GM12878 (cell line): ENCODE results near the gene PPOX. TPM values are rescaled to one million over a fixed set of nuclear protein-coding genes. Genes with fewer than 3 reads are reported as not detected.

Source experiments
- ATAC-seq: fragments of 200-7000 bp; cut with Tn5 transposase; 3 replicates; pipeline ENCODE4 v1.9.1; 2020; ENCODE audit warnings: mild to moderate bottlenecking, moderate library complexity
- BruUV-seq: library from RNA; stranded (reverse); fragments of 400-500 nt; replicated peaks from 2 replicates; lab custom pipeline; 2021; lab: Mats Ljungman, UMichigan
- CTCF ChIA-PET: fragments of 300-600 bp; sonication (Branson Sonifier 250); formaldehyde crosslinking; extraction: SDS; loops from one replicate; lab custom pipeline; 2021; ENCODE audit warnings: inconsistent platforms; lab: Yijun Ruan, JAX
- POLR2A ChIA-PET: fragments of 350-600 bp; formaldehyde crosslinking; extraction: SDS; loops from one replicate; lab custom pipeline; 2021; ENCODE audit warnings: inconsistent platforms; lab: Charles Lee
- RAD21 ChIA-PET: fragments of 300-600 bp; sonication (Branson Sonifier 250); formaldehyde crosslinking; loops from one replicate; lab custom pipeline; 2023; ENCODE audit warnings: antibody characterized with exemption; ENCODE audit not compliant: unreplicated experiment; lab: Charles Lee
- SMC1A ChIA-PET: fragments of 300-600 bp; sonication (Branson Sonifier 250); formaldehyde crosslinking; loops from one replicate; lab custom pipeline; 2023; ENCODE audit not compliant: unreplicated experiment, uncharacterized antibody; lab: Charles Lee
- DNase-seq: peaks from one replicate; pipeline ENCODE4 v3.0.0-alpha.2; 2011; ENCODE audit warnings: low read depth, low spot score
- FAIRE-seq: peaks from 3 replicates; lab custom pipeline; 2011; peaks lifted over from hg19 to GRCh38; lab: Jason Lieb, UNC
- H2AFZ ChIP-seq: 2 replicates; pipeline ENCODE4 v1.6.0; 2011; ENCODE audit warnings: low read depth, low read length, control low read depth; ENCODE audit not compliant: control insufficient read depth
- H3K27ac ChIP-seq: 2 replicates; pipeline ENCODE4 v1.5.1; 2011; ENCODE audit warnings: control low read depth; ENCODE audit not compliant: control insufficient read depth, insufficient read depth
- H3K27me3 ChIP-seq, 2 experiments: replicated peaks in 1 of 2; 2 replicates each; pipeline versions ENCODE4 v1.6.0 to v1.6.1; 2011; ENCODE audit warnings: low read length in 1 of 2; ENCODE audit not compliant: control insufficient read depth in 2 of 2, insufficient read depth in 2 of 2
- H3K36me3 ChIP-seq, 2 experiments: 2 replicates each; pipeline ENCODE4 v1.5.1; 2011; ENCODE audit warnings: low read length in 1 of 2; ENCODE audit not compliant: control insufficient read depth in 2 of 2, insufficient read depth in 2 of 2
- H3K4me1 ChIP-seq: 2 replicates; pipeline ENCODE4 v1.6.1; 2011; ENCODE audit warnings: mild to moderate bottlenecking, low read length, moderate library complexity, mixed read lengths; ENCODE audit not compliant: control insufficient read depth, insufficient read depth
- H3K4me2 ChIP-seq: 2 replicates; pipeline ENCODE4 v1.6.0; 2011; ENCODE audit warnings: control low read depth; ENCODE audit not compliant: control insufficient read depth, insufficient read depth
- H3K4me3 ChIP-seq: fragments of 200-600 bp; sonication (generic); 2 replicates; pipeline ENCODE4 v1.5.1; 2016
- H3K79me2 ChIP-seq: 2 replicates; pipeline ENCODE4 v1.6.0; 2011; ENCODE audit warnings: low read length; ENCODE audit not compliant: control insufficient read depth, insufficient read depth
- H3K9ac ChIP-seq: 2 replicates; pipeline ENCODE4 v1.8.0; 2011; ENCODE audit warnings: low read length, control low read depth, mixed read lengths; ENCODE audit not compliant: control insufficient read depth, insufficient read depth
- H3K9me3 ChIP-seq: replicated peaks from 3 replicates; pipeline ENCODE4 v1.5.1; 2011; ENCODE audit warnings: mild to moderate bottlenecking, low read length; ENCODE audit not compliant: control insufficient read depth, insufficient read depth
- H4K20me1 ChIP-seq: 2 replicates; pipeline ENCODE4 v1.6.0; 2011; ENCODE audit not compliant: control insufficient read depth, insufficient read depth
- BACH1 ChIP-seq: fragments of 450-650 bp; IDR thresholded peaks from 2 replicates; pipeline ENCODE4 v1.6.1; 2017; ENCODE audit warnings: mild to moderate bottlenecking, borderline replicate concordance
- BCL11A ChIP-seq: IDR thresholded peaks from 2 replicates; pipeline ENCODE4 v1.6.1; 2011; ENCODE audit warnings: low read depth, low read length
- CHD1 ChIP-seq: IDR thresholded peaks from 2 replicates; pipeline ENCODE4 v1.6.1; 2012; ENCODE audit warnings: low read depth, low read length, improper control_type of control experiment
- CREM ChIP-seq: IDR thresholded peaks from 2 replicates; pipeline ENCODE4 v1.6.1; 2014; ENCODE audit warnings: antibody characterized with exemption, low read depth
- CTCF ChIP-seq, 3 experiments: IDR thresholded peaks in 2 of 3; conservative IDR thresholded peaks in 1 of 3; 2 replicates each; pipeline ENCODE4 v1.5.1; 2011; ENCODE audit warnings: low read depth in 3 of 3, low read length in 3 of 3, mild to moderate bottlenecking in 3 of 3, control low read depth in 2 of 3, moderate library complexity in 2 of 3, inconsistent platforms in 1 of 3, mixed read lengths in 1 of 3; ENCODE audit not compliant: control insufficient read depth in 2 of 3, insufficient read depth in 1 of 3; ENCODE audit errors: extremely low read depth in 1 of 3
- HDAC2 ChIP-seq: fragments of 200-600 bp; sonication (generic); IDR thresholded peaks from 2 replicates; pipeline ENCODE4 v1.6.1; 2017
- HDGF ChIP-seq: fragments of 450-650 bp; IDR thresholded peaks from 2 replicates; pipeline ENCODE4 v1.6.1; 2016; ENCODE audit warnings: antibody characterized with exemption
- POLR2A ChIP-seq: IDR thresholded peaks from 2 replicates; pipeline ENCODE4 v1.6.1; 2011; ENCODE audit warnings: low read depth, mild to moderate bottlenecking, low read length
- RB1 ChIP-seq: fragments of 450-650 bp; formaldehyde crosslinking; IDR thresholded peaks from 2 replicates; pipeline ENCODE4 v1.6.1; 2017; ENCODE audit warnings: mild to moderate bottlenecking, borderline replicate concordance
- SMC3 ChIP-seq: IDR thresholded peaks from 2 replicates; pipeline ENCODE4 v1.6.1; 2011; ENCODE audit warnings: low read length, improper control_type of control experiment, borderline replicate concordance
- SREBF2 ChIP-seq: IDR thresholded peaks from 2 replicates; pipeline ENCODE4 v1.6.1; 2012; ENCODE audit warnings: mild to moderate bottlenecking, low read length
- SUZ12 ChIP-seq: fragments of 200-600 bp; sonication (generic); IDR thresholded peaks from one replicate; pipeline ENCODE4 v1.6.1; 2018; ENCODE audit warnings: antibody characterized with exemption, mild to moderate bottlenecking; ENCODE audit not compliant: unreplicated experiment
- TARDBP ChIP-seq: IDR thresholded peaks from 2 replicates; pipeline ENCODE4 v1.6.1; 2016; ENCODE audit warnings: borderline replicate concordance
- TCF3 ChIP-seq: IDR thresholded peaks from 2 replicates; pipeline ENCODE4 v1.6.1; 2012; ENCODE audit warnings: low read depth, mild to moderate bottlenecking, low read length, borderline replicate concordance; ENCODE audit not compliant: insufficient read depth
- USF1 ChIP-seq: IDR thresholded peaks from 2 replicates; pipeline ENCODE4 v1.6.1; 2011; ENCODE audit warnings: borderline replicate concordance, low read depth, mild to moderate bottlenecking, moderate library complexity, mixed read lengths, low read length; ENCODE audit not compliant: insufficient read depth; ENCODE audit errors: extremely low read length
- WGBS: methylation state at CpG from one replicate; pipeline ENCODE4 v1.1.6; 2016; ENCODE audit warnings: low lambda C conversion rate; ENCODE audit not compliant: insufficient replicate concordance, insufficient coverage; ENCODE audit errors: missing lambda C conversion rate; 5-methylcytosine and 5-hydroxymethylcytosine counted together
- in situ Hi-C: fragments of 300-500 bp; cut with MboI; formaldehyde crosslinking; loops from 9 replicates; pipeline ENCODE4 v1.14.3; 2018; ENCODE audit warnings: mixed read lengths
- intact Hi-C: fragments of 100-400 bp; cut with micrococcal nuclease; formaldehyde crosslinking; loops from one replicate; pipeline ENCODE4 v1.14.2; 2022; ENCODE audit not compliant: unreplicated experiment
- polyA plus RNA-seq, 11 experiments: library from polyadenylated mRNA; depleted of rRNA in 4 of 11; unstranded in 6 of 11; stranded (reverse) in 5 of 11; fragments of >200 nt; fragmentation: Nextera tagmentation in 4 of 11; fragmentation: Illumina TruSeq in 1 of 11; extraction: Ambion mirVana in 4 of 11; extraction: Trizol in 1 of 11; gene quantifications; 1 replicate in 1 of 11; 2 replicates in 10 of 11; pipeline versions ENCODE4 v1.2.1 to v1.2.3, GENCODE V29; 2011 to 2016; ENCODE audit warnings: inconsistent platforms in 2 of 11, missing spikeins in 2 of 11, low read depth in 1 of 11
- total RNA-seq, 4 experiments: library from RNA; depleted of rRNA in 3 of 4; stranded (reverse); fragments of >200 nt in 3 of 4; fragmentation: Illumina TruSeq in 1 of 4; extraction: Trizol in 1 of 4; gene quantifications; 2 replicates each; pipeline versions ENCODE4 v1.2.1 to v1.2.3, GENCODE V29; 2013 to 2021

The PPOX gene
- total and polyA plus RNA-seq, 10 of the 15 experiments (the other 5 are each of a cell fraction or from before 2014, with no cell fraction given): 8.9 to 31.5 (median 20.3) TPM

GRCh38 chr1:161160671-161161145 lies 5.5 kb upstream of the PPOX start:
- 95% methylated on average over 22 of the region's 22 CpGs for WGBS
- in situ Hi-C loops (no loop called here), intact Hi-C loops (no loop called here)
- Histone ChIP-seq H3K79me2 (peaks cover 8% of the 10 kb centered on the region), H3K4me1 (peaks cover 15% of the 10 kb centered on the region), H3K9ac (no peak overlapping the region), H3K4me2 (no peak overlapping the region), H3K4me3 (no peak overlapping the region), H3K27me3 (no peaks in the 10 kb centered on the region), H3K9me3 (no peaks in the 10 kb centered on the region), H3K36me3 (peaks cover 0 to 16% of the 10 kb centered on the region in 2 experiments; a peak in 3 of 4 replicates), H2AFZ (no peak overlapping the region), H4K20me1 (no peaks in the 10 kb centered on the region), H3K27ac (no peak overlapping the region)
- ATAC-seq (no peak), DNase-seq (no peak), FAIRE-seq (no peak)
- TF ChIP-seq HDAC2: no peak
- TF ChIP-seq SMC3: no peak
- TF ChIP-seq CHD1: no peak
- TF ChIP-seq TCF3: no peak
- no peak for TF ChIP-seq SREBF2
- no peak for TF ChIP-seq POLR2A
- no peak for TF ChIP-seq RB1
- TF ChIP-seq BACH1: no peak
- TF ChIP-seq CREM: no peak
- TF ChIP-seq HDGF: no peak
- TF ChIP-seq SUZ12: no peak
- no peak for TF ChIP-seq USF1
- no peak for TF ChIP-seq CTCF (IDR thresholded peaks at IDR 0.05 in 2 of 3, conservative IDR thresholded peaks at IDR 0.05 in 1 of 3; ENCODE audit: control insufficient read depth in 2 of 3, extremely low read depth in 1 of 3, insufficient read depth in 1 of 3, low read depth in 3 of 3, low read length in 3 of 3)
- TF ChIP-seq BCL11A: no peak
- no peak for TF ChIP-seq TARDBP
- POLR2A ChIA-PET: interaction anchor here (0.6 kb wide), 1 partner anchor 10 kb away, joined by 5 read pairs; no protein-coding TSS in a partner anchor
- SMC1A ChIA-PET: no interaction called here
- BruUV-seq: no TSS peak
- RAD21 ChIA-PET: interaction anchor here (0.8 to 1.1 kb wide), 2 partner anchors 170 to 224 kb away, joined by 3 to 5 read pairs; no protein-coding TSS in a partner anchor
- CTCF ChIA-PET: interaction anchor here (1.4 kb wide), 1 partner anchor 221 kb away, joined by 5 read pairs; no protein-coding TSS in a partner anchor
